ENCODE measurements around the gene L3MBTL3. TPM values are rescaled to one million over a fixed set of nuclear protein-coding genes. Genes with fewer than 3 reads are reported as not detected.
A peak's percentile ranks its signal among the peaks of the same experiment; 100 is the strongest.

L3MBTL3 gene
- total and polyA plus RNA-seq, 2 experiments from 2014 or later = 8.7 to 11.2 TPM

- no peak overlapping the region for H3K4me3 Mint-ChIP-seq
- H3K79me2 ChIP-seq (replicated peaks; ENCODE audit: insufficient read depth) = no peaks in the 10 kb centered on the region
- H3K4me3 ChIP-seq = no peak overlapping the region
- no peak for TF ChIP-seq STAT1 (IDR thresholded peaks at IDR 0.05; ENCODE audit: unreplicated experiment)
- no peak for TF ChIP-seq EZH2 (IDR thresholded peaks at IDR 0.05; ENCODE audit: low read depth, unreplicated experiment)
- TF ChIP-seq NANOG (IDR thresholded peaks at IDR 0.05; ENCODE audit: borderline replicate concordance) = no peak
- no peak for TF ChIP-seq EZH2phosphoT487 (IDR thresholded peaks at IDR 0.05; ENCODE audit: unreplicated experiment)
- no peak overlapping the region for H2AFZ ChIP-seq
- peaks cover 20% of the 10 kb centered on the region; the same call in 2 of the 3 replicates for H3K36me3 Mint-ChIP-seq (ENCODE audit: low read depth)
- H3K27ac Mint-ChIP-seq = no peak overlapping the region
- no peak for DNase-seq (ENCODE audit: low spot score)
- no peaks in the 10 kb centered on the region for H3K27me3 ChIP-seq (ENCODE audit: insufficient read depth)
- no peaks in the 10 kb centered on the region for H4K20me1 ChIP-seq (replicated peaks; ENCODE audit: insufficient read depth)
- no peak overlapping the region for H3K27ac ChIP-seq (ENCODE audit: low read depth)
- no peak for ATAC-seq
- no peaks in the 10 kb centered on the region for H3F3A ChIP-seq (replicated peaks; ENCODE audit: low read depth)
- H3K4me1 ChIP-seq (ENCODE audit: insufficient read depth) = no peaks in the 10 kb centered on the region
- no peaks in the 10 kb centered on the region for H3K27me3 Mint-ChIP-seq (ENCODE audit: insufficient read depth, low read depth, poor library complexity)
- no peaks in the 10 kb centered on the region for H3K9me3 Mint-ChIP-seq
- H3K36me3 ChIP-seq (ENCODE audit: insufficient read depth) = no peaks in the 10 kb centered on the region
- 0 out of 2 replicates have a peak, but pooled peaks cover 5% of the 10 kb centered on the region for H3K9me2 ChIP-seq (ENCODE audit: insufficient read depth)
- H3K4me2 ChIP-seq = no peak overlapping the region
- H3K4me1 Mint-ChIP-seq = no peaks in the 10 kb centered on the region
Measured at GRCh38 chr6:130093546-130093945, 75.2 kb downstream of the L3MBTL3 start.

DNA sequence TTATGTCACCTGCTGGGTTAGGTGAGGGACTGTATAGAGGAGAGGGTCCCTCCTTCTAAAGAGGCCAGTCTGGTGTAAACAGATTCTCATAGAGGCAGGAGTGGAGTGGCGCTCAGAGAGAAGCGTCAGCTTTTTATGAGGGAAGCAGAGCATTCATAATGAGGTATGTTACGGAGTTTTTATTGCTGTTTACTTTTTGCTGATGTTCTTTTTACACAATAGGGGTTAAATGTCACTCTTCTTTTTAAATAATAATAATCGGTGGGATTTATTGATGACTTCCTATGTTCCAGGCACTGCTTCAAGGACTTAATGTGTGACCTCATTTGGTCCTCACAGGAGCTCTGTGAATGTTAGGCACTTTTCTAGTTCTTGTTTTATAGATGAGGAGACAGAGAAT, 79.9 kb downstream of the L3MBTL3 start:
- H3K4me1 Mint-ChIP-seq = no peaks in the 10 kb centered on the region
- peak overlapping the region; percentile 23; the same call in 1 of the 2 replicates for H3K27ac Mint-ChIP-seq
- no peaks in the 10 kb centered on the region for H3K9me3 Mint-ChIP-seq
- H3K27me3 Mint-ChIP-seq (ENCODE audit: insufficient read depth, low read depth, poor library complexity) = peaks cover 1% of the 10 kb centered on the region
- no peak for ATAC-seq
- Histone ChIP-seq H3K4me1 (ENCODE audit: insufficient read depth) (no peaks in the 10 kb centered on the region), H4K20me1 (replicated peaks; ENCODE audit: insufficient read depth) (no peaks in the 10 kb centered on the region), H2AFZ (no peak overlapping the region), H3K79me2 (replicated peaks; ENCODE audit: insufficient read depth) (no peaks in the 10 kb centered on the region), H3K9me2 (ENCODE audit: insufficient read depth) (0 out of 2 replicates have a peak, but pooled peaks cover 5% of the 10 kb centered on the region), H3K4me3 (no peak overlapping the region), H3F3A (replicated peaks; ENCODE audit: low read depth) (no peaks in the 10 kb centered on the region), H3K4me2 (no peak overlapping the region), H3K36me3 (ENCODE audit: insufficient read depth) (no peaks in the 10 kb centered on the region), H3K27ac (ENCODE audit: low read depth) (no peak overlapping the region), H3K27me3 (ENCODE audit: insufficient read depth) (no peaks in the 10 kb centered on the region)
- H3K36me3 Mint-ChIP-seq (ENCODE audit: low read depth) = peaks cover 10% of the 10 kb centered on the region
- H3K4me3 Mint-ChIP-seq = no peak overlapping the region
- DNase-seq (ENCODE audit: low spot score) = no peak
- TF ChIP-seq REST (IDR thresholded peaks at IDR 0.05; ENCODE audit: unreplicated experiment) (no peak), ZNF331 (CRISPR knock-in tag; IDR thresholded peaks at IDR 0.05; ENCODE audit: low read depth) (no peak), NANOG (IDR thresholded peaks at IDR 0.05; ENCODE audit: borderline replicate concordance) (no peak), EZH2phosphoT487 (IDR thresholded peaks at IDR 0.05; ENCODE audit: unreplicated experiment) (no peak), POLR2AphosphoS5 (IDR thresholded peaks at IDR 0.05; ENCODE audit: low read depth) (no peak), CTCF (conservative IDR thresholded peaks at IDR 0.05; ENCODE audit: low read depth in 2 of 2) (no peak), CREB1 (CRISPR knock-in tag; IDR thresholded peaks at IDR 0.05; ENCODE audit: low read depth) (no peak), STAT1 (IDR thresholded peaks at IDR 0.05; ENCODE audit: unreplicated experiment) (no peak), JUNB (IDR thresholded peaks at IDR 0.05; ENCODE audit: unreplicated experiment) (no peak)
- TF ChIP-seq, protein P1, sequence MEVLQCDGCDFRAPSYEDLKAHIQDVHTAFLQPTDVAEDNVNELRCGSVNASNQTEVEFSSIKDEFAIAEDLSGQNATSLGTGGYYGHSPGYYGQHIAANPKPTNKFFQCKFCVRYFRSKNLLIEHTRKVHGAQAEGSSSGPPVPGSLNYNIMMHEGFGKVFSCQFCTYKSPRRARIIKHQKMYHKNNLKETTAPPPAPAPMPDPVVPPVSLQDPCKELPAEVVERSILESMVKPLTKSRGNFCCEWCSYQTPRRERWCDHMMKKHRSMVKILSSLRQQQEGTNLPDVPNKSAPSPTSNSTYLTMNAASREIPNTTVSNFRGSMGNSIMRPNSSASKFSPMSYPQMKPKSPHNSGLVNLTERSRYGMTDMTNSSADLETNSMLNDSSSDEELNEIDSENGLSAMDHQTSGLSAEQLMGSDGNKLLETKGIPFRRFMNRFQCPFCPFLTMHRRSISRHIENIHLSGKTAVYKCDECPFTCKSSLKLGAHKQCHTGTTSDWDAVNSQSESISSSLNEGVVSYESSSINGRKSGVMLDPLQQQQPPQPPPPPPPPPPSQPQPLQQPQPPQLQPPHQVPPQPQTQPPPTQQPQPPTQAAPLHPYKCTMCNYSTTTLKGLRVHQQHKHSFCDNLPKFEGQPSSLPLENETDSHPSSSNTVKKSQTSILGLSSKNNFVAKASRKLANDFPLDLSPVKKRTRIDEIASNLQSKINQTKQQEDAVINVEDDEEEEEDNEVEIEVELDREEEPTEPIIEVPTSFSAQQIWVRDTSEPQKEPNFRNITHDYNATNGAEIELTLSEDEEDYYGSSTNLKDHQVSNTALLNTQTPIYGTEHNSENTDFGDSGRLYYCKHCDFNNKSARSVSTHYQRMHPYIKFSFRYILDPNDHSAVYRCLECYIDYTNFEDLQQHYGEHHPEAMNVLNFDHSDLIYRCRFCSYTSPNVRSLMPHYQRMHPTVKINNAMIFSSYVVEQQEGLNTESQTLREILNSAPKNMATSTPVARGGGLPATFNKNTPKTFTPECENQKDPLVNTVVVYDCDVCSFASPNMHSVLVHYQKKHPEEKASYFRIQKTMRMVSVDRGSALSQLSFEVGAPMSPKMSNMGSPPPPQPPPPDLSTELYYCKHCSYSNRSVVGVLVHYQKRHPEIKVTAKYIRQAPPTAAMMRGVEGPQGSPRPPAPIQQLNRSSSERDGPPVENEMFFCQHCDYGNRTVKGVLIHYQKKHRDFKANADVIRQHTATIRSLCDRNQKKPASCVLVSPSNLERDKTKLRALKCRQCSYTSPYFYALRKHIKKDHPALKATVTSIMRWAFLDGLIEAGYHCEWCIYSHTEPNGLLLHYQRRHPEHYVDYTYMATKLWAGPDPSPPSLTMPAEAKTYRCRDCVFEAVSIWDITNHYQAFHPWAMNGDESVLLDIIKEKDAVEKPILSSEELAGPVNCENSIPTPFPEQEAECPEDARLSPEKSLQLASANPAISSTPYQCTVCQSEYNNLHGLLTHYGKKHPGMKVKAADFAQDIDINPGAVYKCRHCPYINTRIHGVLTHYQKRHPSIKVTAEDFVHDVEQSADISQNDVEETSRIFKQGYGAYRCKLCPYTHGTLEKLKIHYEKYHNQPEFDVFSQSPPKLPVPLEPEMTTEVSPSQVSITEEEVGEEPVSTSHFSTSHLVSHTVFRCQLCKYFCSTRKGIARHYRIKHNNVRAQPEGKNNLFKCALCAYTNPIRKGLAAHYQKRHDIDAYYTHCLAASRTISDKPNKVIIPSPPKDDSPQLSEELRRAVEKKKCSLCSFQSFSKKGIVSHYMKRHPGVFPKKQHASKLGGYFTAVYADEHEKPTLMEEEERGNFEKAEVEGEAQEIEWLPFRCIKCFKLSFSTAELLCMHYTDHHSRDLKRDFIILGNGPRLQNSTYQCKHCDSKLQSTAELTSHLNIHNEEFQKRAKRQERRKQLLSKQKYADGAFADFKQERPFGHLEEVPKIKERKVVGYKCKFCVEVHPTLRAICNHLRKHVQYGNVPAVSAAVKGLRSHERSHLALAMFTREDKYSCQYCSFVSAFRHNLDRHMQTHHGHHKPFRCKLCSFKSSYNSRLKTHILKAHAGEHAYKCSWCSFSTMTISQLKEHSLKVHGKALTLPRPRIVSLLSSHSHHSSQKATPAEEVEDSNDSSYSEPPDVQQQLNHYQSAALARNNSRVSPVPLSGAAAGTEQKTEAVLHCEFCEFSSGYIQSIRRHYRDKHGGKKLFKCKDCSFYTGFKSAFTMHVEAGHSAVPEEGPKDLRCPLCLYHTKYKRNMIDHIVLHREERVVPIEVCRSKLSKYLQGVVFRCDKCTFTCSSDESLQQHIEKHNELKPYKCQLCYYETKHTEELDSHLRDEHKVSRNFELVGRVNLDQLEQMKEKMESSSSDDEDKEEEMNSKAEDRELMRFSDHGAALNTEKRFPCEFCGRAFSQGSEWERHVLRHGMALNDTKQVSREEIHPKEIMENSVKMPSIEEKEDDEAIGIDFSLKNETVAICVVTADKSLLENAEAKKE (CRISPR knock-in tag; IDR thresholded peaks at IDR 0.05) = no peak

All from GM23338 (cell line).